ENCODE data around the gene CADPS2. TPM values are rescaled to one million over a fixed set of nuclear protein-coding genes. Genes with fewer than 3 reads are reported as not detected.

CADPS2 gene
- total and polyA plus RNA-seq, 2 of the 8 experiments (the other 6 are each of a cell fraction or from before 2014, with no cell fraction given): 8.9 to 22.3 TPM

- DNase-seq (ENCODE audit: low read depth in 1 of 2, low spot score in 2 of 2) (no peak), FAIRE-seq (no peak)
- H2BK5ac ChIP-seq (ENCODE audit: low read depth, low read length): no peak overlapping the region
- H4K20me1 ChIP-seq (replicated peaks in 1 of 2; ENCODE audit: control insufficient read depth in 1 of 2, insufficient read depth in 2 of 2, low read length in 2 of 2): no peaks in the 10 kb centered on the region
- CTCF ChIA-PET (ENCODE audit: partially characterized antibody): interaction anchor here (1.4 kb wide), 1 partner anchor 13 kb away, joined by 3 read pairs; no protein-coding TSS in a partner anchor
- no peak overlapping the region for H3K14ac ChIP-seq (ENCODE audit: insufficient read length)
- no peaks in the 10 kb centered on the region for H3K79me1 ChIP-seq (ENCODE audit: low read depth, low read length)
- no peak overlapping the region for H4K5ac ChIP-seq (ENCODE audit: insufficient read length, low read depth, low read length)
- peaks cover 0 to 4% (median 0%) of the 10 kb centered on the region in 4 experiments; a peak in 1 of 8 replicates for H3K36me3 ChIP-seq (ENCODE audit: control insufficient read depth in 2 of 4, insufficient read depth in 4 of 4, low read length in 3 of 4)
- H2AK5ac ChIP-seq (ENCODE audit: low read depth, low read length): no peak overlapping the region
- no peak overlapping the region for H4K91ac ChIP-seq (replicated peaks; ENCODE audit: insufficient read length, low read length)
- H3K56ac ChIP-seq (replicated peaks; ENCODE audit: insufficient read length, low read depth, low read length): no peak overlapping the region
- peaks cover 5 to 12% (median 9%) of the 10 kb centered on the region in 4 experiments for H3K4me1 ChIP-seq (replicated peaks in 1 of 4; ENCODE audit: control insufficient read depth in 3 of 4, insufficient read depth in 4 of 4, low read length in 3 of 4)
- peaks cover 0 to 2% (median 0%) of the 10 kb centered on the region in 4 experiments; a peak in 1 of 7 replicates for H3K27me3 ChIP-seq (replicated peaks in 1 of 4; ENCODE audit: control insufficient read depth in 3 of 4, extremely low read depth in 1 of 4, insufficient read depth in 3 of 4, low read length in 3 of 4)
- no peak overlapping the region for H3K4me3 ChIP-seq (ENCODE audit: extremely low read depth in 1 of 4, insufficient read depth in 2 of 4, low read depth in 3 of 4, low read length in 4 of 4)
- H2BK120ac ChIP-seq (replicated peaks; ENCODE audit: low read depth, low read length): no peak overlapping the region
- H3K23ac ChIP-seq (ENCODE audit: insufficient read length): no peak overlapping the region
- TF ChIP-seq SIX5 (IDR thresholded peaks at IDR 0.05; ENCODE audit: low read depth, low read length) (no peak), TAF1 (IDR thresholded peaks at IDR 0.05; ENCODE audit: low read depth, low read length) (no peak), ZNF274 (IDR thresholded peaks at IDR 0.05; ENCODE audit: borderline replicate concordance, extremely low read depth, low read length) (no peak), YY1 (IDR thresholded peaks at IDR 0.05; ENCODE audit: low read depth, low read length) (no peak), FOSL1 (IDR thresholded peaks at IDR 0.05; ENCODE audit: insufficient read depth, low read depth, low read length) (no peak), SAP30 (IDR thresholded peaks at IDR 0.05; ENCODE audit: insufficient read depth, insufficient replicate concordance, low read length) (no peak), EZH2 (IDR thresholded peaks at IDR 0.05; ENCODE audit: low read depth, low read length, severe bottlenecking) (no peak), GABPA (IDR thresholded peaks at IDR 0.05; ENCODE audit: borderline replicate concordance, insufficient read depth, low read length) (no peak), NANOG (IDR thresholded peaks at IDR 0.05; ENCODE audit: insufficient read depth, low read depth, low read length, poor library complexity, severe bottlenecking) (no peak), HDAC6 (IDR thresholded peaks at IDR 0.05; ENCODE audit: low read depth, low read length) (no peak)
- POLR2A ChIA-PET (ENCODE audit: partially characterized antibody): interaction anchor here (1.1 kb wide), 1 partner anchor 10 kb away, joined by 4 read pairs; no protein-coding TSS in a partner anchor
- 91% methylated on average over 8 of the region's 8 CpGs; no CpG with 5 or more reads in 1 of the 2 experiments for WGBS, 2 experiments (ENCODE audit: extremely low coverage in 1 of 2, insufficient coverage in 1 of 2, insufficient read length in 1 of 2, insufficient replicate concordance in 2 of 2, low coverage in 1 of 2, low lambda C conversion rate in 2 of 2, missing lambda C conversion rate in 1 of 2)
- no peaks in the 10 kb centered on the region for H3K23me2 ChIP-seq (ENCODE audit: low read depth, low read length)
- H2BK20ac ChIP-seq (ENCODE audit: low read length): no peak overlapping the region
- no peak overlapping the region for H2BK15ac ChIP-seq (ENCODE audit: low read length)
- H3K4ac ChIP-seq (replicated peaks; ENCODE audit: insufficient read length, low read depth, low read length): no peak overlapping the region
- H3K9ac ChIP-seq (replicated peaks in 1 of 4; ENCODE audit: extremely low read depth in 1 of 4, low read depth in 3 of 4, low read length in 3 of 4): no peak overlapping the region
- no peak overlapping the region for H4K8ac ChIP-seq (ENCODE audit: extremely low read depth, insufficient read depth, low read length)
- no peak overlapping the region for H3K27ac ChIP-seq (ENCODE audit: low read depth, low read length)
- H3K9me3 ChIP-seq (ENCODE audit: insufficient read depth in 2 of 2, low read depth in 1 of 2, low read length in 1 of 2): peaks cover 3 to 8% of the 10 kb centered on the region in 2 experiments; a peak in 2 of 4 replicates
- no peak overlapping the region for H2BK12ac ChIP-seq (ENCODE audit: low read depth, low read length)
- no peak overlapping the region for H3K18ac ChIP-seq (ENCODE audit: extremely low read depth, low read length)
- H3K79me2 ChIP-seq (ENCODE audit: control insufficient read depth in 1 of 2, insufficient read depth in 2 of 2, low read length in 2 of 2): peaks cover 0 to 7% of the 10 kb centered on the region in 2 experiments; a peak in 2 of 4 replicates
- H2AFZ ChIP-seq (ENCODE audit: low read length): no peak overlapping the region
- no peak overlapping the region for H3K4me2 ChIP-seq (ENCODE audit: insufficient read depth in 1 of 2, low read depth in 2 of 2, low read length in 2 of 2)
These were observed 213.7 kb downstream of the CADPS2 start for GRCh38 chr7:122672536-122672935.

Data from H1 (cell line).